B cell (primary cell): ENCODE results near the gene MTERF2. TPM values are rescaled to one million over a fixed set of nuclear protein-coding genes. Genes with fewer than 3 reads are reported as not detected.

Experiments
- ATAC-seq: fragments of 200-7000 bp; cut with Tn5 transposase; one replicate; pipeline ENCODE4 v1.10.0; 2021; ENCODE audit warnings: low read depth, mild to moderate bottlenecking, moderate number of reproducible peaks, moderate library complexity
- CTCF ChIA-PET: fragments of 350-600 bp; sonication (Branson Sonifier 250); formaldehyde crosslinking; loops from one replicate; lab custom pipeline; 2021; ENCODE audit warnings: antibody characterized with exemption, inconsistent platforms; lab: Charles Lee
- POLR2A ChIA-PET: fragments of 350-600 bp; sonication (Branson Sonifier 250); formaldehyde crosslinking; loops from one replicate; lab custom pipeline; 2021; ENCODE audit warnings: antibody characterized with exemption; lab: Charles Lee
- DNase-seq: peaks from one replicate; pipeline ENCODE4 v3.0.0; 2013
- H2AFZ ChIP-seq: 2 replicates; pipeline ENCODE4 v1.6.1; 2012; ENCODE audit warnings: mild to moderate bottlenecking, low read depth, low read length; ENCODE audit not compliant: insufficient read depth, poor library complexity, severe bottlenecking
- H3K27ac ChIP-seq, 2 donors: 1 replicate in 1 of 2; 2 replicates in 1 of 2; pipeline ENCODE4 v1.5.1; 2012 to 2013; ENCODE audit warnings: low read length in 2 of 2, mild to moderate bottlenecking in 2 of 2, moderate library complexity in 1 of 2
- H3K27me3 ChIP-seq, 4 experiments: fragments of 200-600 bp in 1 of 4; sonication (generic) in 1 of 4; replicated peaks in 1 of 4; 1 replicate in 2 of 4; 2 replicates in 2 of 4; pipeline versions ENCODE4 v1.6.1 to v1.7.0; 2013 to 2016; ENCODE audit warnings: low read length in 3 of 4, mild to moderate bottlenecking in 2 of 4, mixed read lengths in 1 of 4, moderate library complexity in 1 of 4; ENCODE audit not compliant: insufficient read depth in 4 of 4, control insufficient read depth in 3 of 4; ENCODE audit errors: control extremely low read depth in 1 of 4
- H3K36me3 ChIP-seq, 2 experiments: replicated peaks in 1 of 2; 1 replicate in 1 of 2; 2 replicates in 1 of 2; pipeline versions ENCODE4 v1.6.1 to v1.7.1; 2013; ENCODE audit warnings: low read length in 1 of 2; ENCODE audit not compliant: insufficient read depth in 2 of 2, control insufficient read depth in 1 of 2; ENCODE audit errors: control extremely low read depth in 1 of 2, extremely low read depth in 1 of 2
- H3K4me1 ChIP-seq, 2 donors: fragments of 200-600 bp in 1 of 2; sonication (generic) in 1 of 2; 1 replicate in 1 of 2; 2 replicates in 1 of 2; pipeline versions ENCODE4 v1.5.1 to v1.6.1; 2013 to 2017; ENCODE audit warnings: low read length in 2 of 2; ENCODE audit not compliant: control insufficient read depth in 2 of 2, insufficient read depth in 2 of 2
- H3K4me2 ChIP-seq: replicated peaks from 2 replicates; pipeline ENCODE3; 2012; ENCODE audit warnings: mild to moderate bottlenecking, low read depth, low read length; ENCODE audit not compliant: poor library complexity, severe bottlenecking
- H3K4me3 ChIP-seq, 5 experiments: fragments of 200-600 bp in 1 of 5; sonication (generic) in 1 of 5; 1 replicate in 3 of 5; 2 replicates in 2 of 5; pipeline versions ENCODE4 v1.5.1 to v1.7.0; 2011 to 2016; ENCODE audit warnings: low read length in 4 of 5, mild to moderate bottlenecking in 4 of 5, low read depth in 2 of 5, control low read depth in 1 of 5, moderate library complexity in 1 of 5; ENCODE audit not compliant: insufficient read depth in 1 of 5; ENCODE audit errors: control extremely low read depth in 1 of 5, extremely low read depth in 1 of 5
- H3K79me2 ChIP-seq: fragments of 200-600 bp; sonication (generic); one replicate; pipeline ENCODE4 v1.6.0; 2016; ENCODE audit warnings: low read length; ENCODE audit not compliant: control insufficient read depth, insufficient read depth
- H3K9ac ChIP-seq: fragments of 200-600 bp; sonication (generic); 2 replicates; pipeline ENCODE4 v1.6.1; 2017; ENCODE audit warnings: mild to moderate bottlenecking, low read length, moderate library complexity
- H3K9me3 ChIP-seq, 3 donors: one replicate each; pipeline versions ENCODE4 v1.6.1 to v1.7.1; 2013; ENCODE audit warnings: low read length in 2 of 3; ENCODE audit not compliant: control insufficient read depth in 2 of 3, insufficient read depth in 1 of 3; ENCODE audit errors: control extremely low read depth in 1 of 3
- H4K20me1 ChIP-seq: 2 replicates; pipeline ENCODE4 v1.6.0; 2012; ENCODE audit warnings: mild to moderate bottlenecking, low read length; ENCODE audit not compliant: insufficient read depth, control insufficient read depth, poor library complexity, severe bottlenecking
- H3K27ac Mint-ChIP-seq: one replicate; pipeline ENCODE4 v1.8.0; 2021; ENCODE audit warnings: mixed read lengths
- H3K27me3 Mint-ChIP-seq: one replicate; pipeline ENCODE4 v1.8.0; 2021; ENCODE audit warnings: mixed read lengths
- H3K4me1 Mint-ChIP-seq: one replicate; pipeline ENCODE4 v1.8.0; 2021; ENCODE audit warnings: mixed read lengths
- H3K4me3 Mint-ChIP-seq: one replicate; pipeline ENCODE4 v1.8.0; 2021; ENCODE audit warnings: mixed read lengths
- H3K9me3 Mint-ChIP-seq: one replicate; pipeline ENCODE4 v1.8.0; 2022; ENCODE audit warnings: mixed read lengths; ENCODE audit not compliant: insufficient read depth
- EZH2 ChIP-seq: IDR thresholded peaks from 2 replicates; pipeline ENCODE4 v1.6.1; 2012; ENCODE audit warnings: borderline replicate concordance, low read depth, mild to moderate bottlenecking, moderate library complexity, low read length; ENCODE audit not compliant: insufficient read depth, poor library complexity, severe bottlenecking
- WGBS: methylation state at CpG from one replicate; pipeline ENCODE4 v1.1.5; 2013; ENCODE audit warnings: missing lambda C conversion rate; ENCODE audit not compliant: insufficient coverage; 5-methylcytosine and 5-hydroxymethylcytosine counted together
- intact Hi-C: fragments of 100-400 bp; cut with micrococcal nuclease; formaldehyde crosslinking; loops from one replicate; pipeline ENCODE4 v1.10.0; 2022
- polyA plus RNA-seq: library from polyadenylated mRNA; depleted of rRNA; stranded (reverse); fragments of >200 nt; gene quantifications from 2 replicates; pipeline ENCODE4 v1.2.3, GENCODE V29; 2012
- total RNA-seq, 2 donors: library from RNA; stranded (reverse); fragments of 120-200 nt in 1 of 2; gene quantifications; 1 replicate in 1 of 2; 2 replicates in 1 of 2; pipeline versions ENCODE4 v1.2.3 to v1.2.4, GENCODE V29; 2013 to 2022
- TF ChIP-seq, protein P1 (sequence below): fragments of 200-600 bp; IDR thresholded peaks from one replicate; pipeline ENCODE4 v1.8.0; 2022; ENCODE audit warnings: antibody characterized with exemption, mild to moderate bottlenecking

Gene MTERF2
- total and polyA plus RNA-seq, 2 donors (not counting 1 experiment from before 2014, with no cell fraction given) = 3.7 to 9.4 TPM

DNA sequence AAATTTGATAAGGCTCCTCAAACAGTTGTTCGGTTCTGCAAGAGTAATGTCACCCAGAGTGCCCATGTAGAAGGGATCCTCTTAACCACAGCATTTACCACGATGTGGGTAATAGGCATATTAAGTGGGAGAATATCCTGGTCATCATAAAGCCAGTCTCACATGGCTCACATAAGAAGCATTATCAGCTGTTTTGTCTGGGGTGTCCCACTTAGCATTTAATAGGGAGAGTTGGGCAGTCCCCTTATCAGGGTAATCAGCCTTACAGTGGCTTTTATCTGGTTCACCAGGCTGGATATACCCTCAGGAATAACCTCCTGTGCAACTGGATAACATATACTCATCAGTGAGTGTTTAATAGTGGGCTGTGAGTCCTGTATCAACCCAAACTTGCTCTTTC, 44.2 kb downstream of the MTERF2 start:
- H3K27me3 ChIP-seq = peaks cover 0 to 22% (median 17%) of the 10 kb centered on the region in 4 experiments
- POLR2A ChIA-PET = no interaction called here

DNA sequence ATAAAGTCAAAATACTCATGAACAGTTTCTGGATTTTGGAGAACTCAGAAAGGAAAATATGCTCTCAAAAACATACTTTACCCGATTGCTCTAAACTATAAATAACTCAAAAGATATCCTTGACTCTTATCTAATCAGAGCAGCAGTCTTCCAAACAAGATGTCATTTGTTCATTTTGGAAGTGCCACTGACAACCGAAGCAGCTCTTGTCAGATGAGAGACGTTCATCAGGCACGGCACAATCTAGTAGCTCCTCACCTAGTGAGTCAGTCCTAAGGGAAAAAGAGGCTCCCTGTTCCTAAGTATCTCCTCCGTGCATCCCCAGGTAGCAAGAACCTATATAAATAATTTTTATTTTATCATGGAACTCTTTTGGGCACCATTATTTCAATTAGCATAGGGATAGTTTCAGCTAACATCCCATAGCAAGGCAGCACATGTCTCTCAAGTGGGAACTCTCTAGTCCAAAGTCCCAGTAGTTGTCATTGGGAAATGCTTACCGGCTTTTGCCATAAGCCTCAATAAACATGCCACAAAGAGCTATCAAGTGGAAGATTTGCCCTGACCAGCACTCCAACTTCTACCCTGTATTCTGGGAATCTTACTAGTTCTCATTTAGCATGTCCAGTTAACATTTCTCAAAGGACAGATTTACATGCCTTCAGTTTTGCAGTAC, 45.3 kb downstream of the MTERF2 start:
- no peak for DNase-seq
- Mint-ChIP-seq H3K27ac (no peak overlapping the region), H3K9me3 (peaks cover 3% of the 10 kb centered on the region), H3K4me1 (no peaks in the 10 kb centered on the region), H3K27me3 (peaks cover 43% of the 10 kb centered on the region), H3K4me3 (no peak overlapping the region)
- Histone ChIP-seq H3K27me3 (peaks cover 0 to 26% (median 18%) of the 10 kb centered on the region in 4 experiments), H3K4me3 (no peak overlapping the region), H4K20me1 (no peaks in the 10 kb centered on the region), H3K36me3 (no peaks in the 10 kb centered on the region), H3K9me3 (peaks cover 0 to 3% (median 2%) of the 10 kb centered on the region in 3 donors), H3K4me1 (no peaks in the 10 kb centered on the region), H3K4me2 (no peak overlapping the region), H2AFZ (no peak overlapping the region), H3K9ac (no peak overlapping the region), H3K27ac (no peak overlapping the region), H3K79me2 (no peaks in the 10 kb centered on the region)
- no peak for ATAC-seq
- CTCF ChIA-PET = no interaction called here
- WGBS = 68% methylated on average over 2 of the region's 6 CpGs
- intact Hi-C loops = no loop called here
- POLR2A ChIA-PET = no interaction called here
- TF ChIP-seq, protein P1, sequence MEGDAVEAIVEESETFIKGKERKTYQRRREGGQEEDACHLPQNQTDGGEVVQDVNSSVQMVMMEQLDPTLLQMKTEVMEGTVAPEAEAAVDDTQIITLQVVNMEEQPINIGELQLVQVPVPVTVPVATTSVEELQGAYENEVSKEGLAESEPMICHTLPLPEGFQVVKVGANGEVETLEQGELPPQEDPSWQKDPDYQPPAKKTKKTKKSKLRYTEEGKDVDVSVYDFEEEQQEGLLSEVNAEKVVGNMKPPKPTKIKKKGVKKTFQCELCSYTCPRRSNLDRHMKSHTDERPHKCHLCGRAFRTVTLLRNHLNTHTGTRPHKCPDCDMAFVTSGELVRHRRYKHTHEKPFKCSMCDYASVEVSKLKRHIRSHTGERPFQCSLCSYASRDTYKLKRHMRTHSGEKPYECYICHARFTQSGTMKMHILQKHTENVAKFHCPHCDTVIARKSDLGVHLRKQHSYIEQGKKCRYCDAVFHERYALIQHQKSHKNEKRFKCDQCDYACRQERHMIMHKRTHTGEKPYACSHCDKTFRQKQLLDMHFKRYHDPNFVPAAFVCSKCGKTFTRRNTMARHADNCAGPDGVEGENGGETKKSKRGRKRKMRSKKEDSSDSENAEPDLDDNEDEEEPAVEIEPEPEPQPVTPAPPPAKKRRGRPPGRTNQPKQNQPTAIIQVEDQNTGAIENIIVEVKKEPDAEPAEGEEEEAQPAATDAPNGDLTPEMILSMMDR = no peak
- TF ChIP-seq EZH2 = no peak

More for the DNA sequence above, 44.2 kb downstream of the MTERF2 start:
- H3K9me3 Mint-ChIP-seq = peaks cover 3% of the 10 kb centered on the region
- TF ChIP-seq, protein P1 = no peak
- no peak for TF ChIP-seq EZH2
- no peaks in the 10 kb centered on the region for H3K36me3 ChIP-seq
- H3K4me1 ChIP-seq = no peaks in the 10 kb centered on the region
- intact Hi-C loops = no loop called here
- H3K4me3 Mint-ChIP-seq = no peak overlapping the region
- H3K9ac ChIP-seq = no peak overlapping the region
- no peak overlapping the region for H2AFZ ChIP-seq
- ATAC-seq (no peak), DNase-seq (no peak)
- H3K27ac ChIP-seq = no peak overlapping the region
- H3K79me2 ChIP-seq = no peaks in the 10 kb centered on the region
- H3K27ac Mint-ChIP-seq = no peak overlapping the region
- H3K27me3 Mint-ChIP-seq = peaks cover 34% of the 10 kb centered on the region
- no peak overlapping the region for H3K4me2 ChIP-seq
- H3K9me3 ChIP-seq = peaks cover 0 to 3% (median 2%) of the 10 kb centered on the region in 3 donors
- no peaks in the 10 kb centered on the region for H3K4me1 Mint-ChIP-seq
- H3K4me3 ChIP-seq = no peak overlapping the region
- CTCF ChIA-PET = no interaction called here
- no peaks in the 10 kb centered on the region for H4K20me1 ChIP-seq
- WGBS = no CpG with 5 or more reads among the region's 2 CpGs
